Activated CD8-positive, alpha-beta memory T cell treated with anti-CD3 and anti-CD28 coated beads for 1 hour (primary cell): ENCODE measurements around the gene METTL6.
"Not testable (repeated sequence)": the region's sequence is repeated elsewhere in the genome, so short reads cannot be mapped to it uniquely, and the experiment has no call there.

Experiments used
- DNase-seq, 2 donors: peaks; one replicate each; pipeline ENCODE4 v3.0.0-alpha.2; 2020; ENCODE audit warnings: low read depth in 1 of 2; ENCODE audit errors: extremely low read depth in 1 of 2

Gene METTL6

GRCh38 chr3:15451216-15452113 lies 24.1 kb upstream of the METTL6 start:
- DNase-seq: no peak

- no peak for DNase-seq
These were observed 23.3 kb upstream of the METTL6 start for GRCh38 chr3:15450438-15451215.

GRCh38 chr3:15449489-15450224 lies 22.3 kb upstream of the METTL6 start:
- DNase-seq: no peak

GRCh38 chr3:15443826-15444524 lies 16.6 kb upstream of the METTL6 start:
- DNase-seq: no peak

- no peak for DNase-seq
These were observed 13.5 kb upstream of the METTL6 start for GRCh38 chr3:15440891-15441290.

- DNase-seq: no peak
These were observed 12.1 kb upstream of the METTL6 start for GRCh38 chr3:15439476-15439875.

- DNase-seq: no peak
These were observed 11.6 kb upstream of the METTL6 start for GRCh38 chr3:15438983-15439382.

- DNase-seq: no peak
These were observed 8.9 kb upstream of the METTL6 start for GRCh38 chr3:15436246-15436645.

- DNase-seq: no peak
These were observed 7.4 kb upstream of the METTL6 start for GRCh38 chr3:15434756-15435155.

- DNase-seq: no peak
These were observed 6.2 kb upstream of the METTL6 start for GRCh38 chr3:15433531-15433930.

- DNase-seq: no peak
These were observed 4.0 kb upstream of the METTL6 start for GRCh38 chr3:15431256-15431837.

- no peak for DNase-seq
These were observed 3.3 kb upstream of the METTL6 start for GRCh38 chr3:15430624-15431023.

- DNase-seq: no peak
These were observed 1.7 kb upstream of the METTL6 start for GRCh38 chr3:15429080-15429479.

- no peak for DNase-seq
These were observed 1.2 kb upstream of the METTL6 start for GRCh38 chr3:15428539-15428938.

GRCh38 chr3:15427981-15428380 lies 637 bp upstream of the METTL6 start:
- DNase-seq: no peak

GRCh38 chr3:15426579-15427118 lies 695 bp downstream of the METTL6 start:
- DNase-seq: no peak

GRCh38 chr3:15420871-15421270 lies 6.5 kb downstream of the METTL6 start:
- DNase-seq: no peak

- not testable (repeated sequence) for DNase-seq
These were observed 16.4 kb downstream of the METTL6 start for GRCh38 chr3:15410966-15411365.

- no peak for DNase-seq
These were observed 17.6 kb downstream of the METTL6 start for GRCh38 chr3:15409774-15410173.

- no peak for DNase-seq
These were observed 18.1 kb downstream of the METTL6 start for GRCh38 chr3:15409239-15409638.
